HG02588 (cell line): ENCODE data around the gene SLC35B2.
"Not testable (repeated sequence)": the region's sequence is repeated elsewhere in the genome, so short reads cannot be mapped to it uniquely, and the experiment has no call there.

Source experiments
- ATAC-seq: cut with Tn5 transposase; IDR thresholded peaks from one replicate; pipeline ENCODE4 v1.9.1; 2021; ENCODE audit warnings: mild to moderate bottlenecking, moderate library complexity; ENCODE audit not compliant: unreplicated experiment

SLC35B2 gene

DNA sequence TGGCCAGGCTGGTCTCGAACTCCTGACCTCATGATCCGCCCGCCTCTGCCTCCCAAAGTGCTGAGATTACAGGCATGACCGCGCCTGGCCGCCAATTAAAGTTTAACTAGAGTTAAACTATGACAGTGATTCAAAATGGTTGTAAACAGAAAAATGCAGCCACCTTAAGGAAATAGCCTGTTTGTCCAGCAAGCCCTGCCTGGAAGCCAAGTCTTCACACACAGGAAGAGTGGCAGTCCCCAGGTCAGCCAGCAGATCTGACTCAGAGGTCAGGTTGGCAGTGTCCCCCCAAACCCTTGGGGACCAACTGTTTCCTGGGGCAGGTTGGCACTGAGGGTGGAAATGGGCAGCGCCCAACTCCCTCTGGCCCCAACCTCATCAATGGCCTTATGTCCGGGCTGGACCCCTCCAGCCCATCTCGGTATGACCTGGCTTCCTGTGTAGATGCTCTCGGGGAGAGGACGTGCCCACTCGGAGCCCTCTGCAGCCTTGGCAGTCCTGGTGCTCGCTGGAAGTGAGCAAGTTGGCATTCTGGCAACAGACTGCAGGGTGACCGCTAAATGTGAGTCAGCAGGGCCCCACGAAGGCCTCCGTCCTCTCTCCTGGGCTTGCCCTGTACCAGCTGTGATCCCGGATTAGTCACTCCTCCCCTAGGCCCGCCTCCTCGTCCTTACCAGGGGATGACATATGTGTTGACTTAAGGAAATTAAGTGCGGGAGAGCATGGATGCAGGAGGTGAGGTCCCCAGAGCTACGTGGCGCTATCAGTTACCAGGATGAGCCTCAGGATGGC, 20.1 kb downstream of the SLC35B2 start:
- peak; percentile 56 for ATAC-seq

- ATAC-seq, result no peak
These were observed 21.3 kb downstream of the SLC35B2 start for GRCh38 chr6:44235891-44236516.

DNA sequence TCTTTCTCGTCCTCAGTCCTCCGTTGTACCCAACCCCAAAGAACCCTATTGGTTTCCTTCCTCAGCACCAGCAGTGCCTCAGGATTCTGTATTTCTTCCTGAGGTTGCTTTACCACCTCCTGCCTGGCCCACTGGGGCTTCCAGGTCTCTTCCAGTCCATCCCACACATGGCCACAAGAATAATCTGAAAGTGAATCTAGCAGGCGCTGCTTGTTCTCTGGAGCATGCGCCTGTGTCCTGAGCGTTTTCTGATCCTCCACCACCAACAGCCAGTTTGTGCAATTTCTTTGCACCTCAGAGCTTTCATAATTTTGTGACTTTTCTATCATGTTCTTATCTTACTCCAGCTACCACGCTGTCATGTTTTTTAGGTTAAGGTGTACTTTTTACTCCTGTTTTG, 22.1 kb downstream of the SLC35B2 start:
- no peak for ATAC-seq

GRCh38 chr6:44234101-44235025, 23.0 kb downstream of the SLC35B2 start:
- ATAC-seq, result no peak

DNA sequence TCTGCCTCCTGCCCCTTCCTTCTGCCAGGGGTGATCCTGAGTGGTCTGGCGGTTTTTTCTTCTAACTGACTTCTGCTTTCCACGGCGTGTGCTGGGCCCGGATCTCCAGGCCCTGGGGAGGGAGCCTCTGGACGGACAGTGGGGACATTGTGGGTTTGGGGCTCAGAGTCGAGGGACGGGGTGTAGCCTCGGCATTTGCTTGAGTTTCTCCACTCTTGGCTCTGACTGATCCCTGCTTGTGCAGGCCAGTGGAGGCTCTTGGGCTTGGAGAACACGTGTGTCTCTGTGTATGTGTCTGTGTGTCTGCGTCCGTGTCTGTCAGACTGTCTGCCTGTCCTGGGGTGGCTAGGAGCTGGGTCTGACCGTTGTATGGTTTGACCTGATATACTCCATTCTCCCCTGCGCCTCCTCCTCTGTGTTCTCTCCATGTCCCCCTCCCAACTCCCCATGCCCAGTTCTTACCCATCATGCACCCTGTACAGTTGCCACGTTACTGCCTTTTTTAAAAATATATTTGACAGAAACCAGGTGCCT, 23.7 kb downstream of the SLC35B2 start:
- no peak for ATAC-seq

GRCh38 chr6:44232676-44233566, 24.4 kb downstream of the SLC35B2 start:
- ATAC-seq, result no peak

GRCh38 chr6:44231426-44231825, 25.9 kb downstream of the SLC35B2 start:
- ATAC-seq, result not testable (repeated sequence)

- no peak for ATAC-seq
These were observed 27.2 kb downstream of the SLC35B2 start for GRCh38 chr6:44230034-44230675.

GRCh38 chr6:44229376-44230033, 27.8 kb downstream of the SLC35B2 start:
- ATAC-seq, result no peak

- no peak for ATAC-seq
These were observed 28.5 kb downstream of the SLC35B2 start for GRCh38 chr6:44228836-44229235.

GRCh38 chr6:44228433-44228832, 28.9 kb downstream of the SLC35B2 start:
- no peak for ATAC-seq

DNA sequence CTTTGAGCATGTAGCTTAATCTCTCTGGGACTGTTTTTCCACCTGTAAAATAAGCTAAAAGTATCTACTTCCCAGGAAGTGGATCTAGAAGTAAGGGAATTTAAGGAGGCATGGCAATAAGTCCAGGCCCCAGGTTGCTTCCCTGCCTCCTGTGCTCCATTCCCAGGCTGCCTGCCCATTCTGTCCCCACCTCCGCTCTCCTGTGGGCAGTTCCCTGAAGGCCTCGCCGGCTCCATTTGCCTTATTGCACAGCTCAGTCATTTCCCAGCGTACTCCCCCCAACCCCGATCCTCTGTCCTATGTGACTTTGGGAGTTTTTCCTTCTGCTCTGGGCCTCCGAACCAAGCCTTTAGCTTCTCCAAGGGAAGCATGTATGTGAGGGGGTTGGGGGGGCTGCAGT, 29.3 kb downstream of the SLC35B2 start:
- no peak for ATAC-seq

DNA sequence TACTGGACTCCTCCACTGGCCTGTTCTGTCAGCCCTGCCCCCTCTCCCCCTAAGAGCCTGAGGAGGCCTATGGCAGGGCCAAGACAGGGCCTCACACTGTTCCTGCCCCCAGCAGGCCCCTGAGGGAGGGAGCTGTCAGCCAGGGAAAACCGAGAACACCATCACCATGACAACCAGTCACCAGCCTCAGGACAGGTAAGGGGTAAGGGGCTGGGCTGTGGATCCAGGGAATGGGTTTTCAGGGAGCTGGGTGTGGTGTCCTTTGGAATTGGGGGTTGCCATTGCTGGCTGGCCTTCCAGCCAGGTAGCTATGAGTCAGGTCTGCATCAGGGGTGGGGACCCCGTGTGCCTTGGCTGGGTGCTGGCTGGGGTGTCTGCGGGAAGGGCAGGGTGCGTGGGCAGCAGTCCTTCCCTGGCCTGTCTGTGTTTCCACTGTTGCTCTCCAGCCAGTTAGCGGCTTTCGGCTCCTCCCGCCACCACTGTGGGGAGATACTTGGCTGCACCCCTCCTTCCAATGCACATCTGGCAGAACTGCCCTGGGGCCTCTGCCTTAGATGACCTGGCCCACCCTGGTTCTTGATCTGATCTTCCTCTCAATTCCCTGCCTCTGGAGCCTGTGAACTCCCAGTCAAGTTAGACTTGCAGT, 30.1 kb downstream of the SLC35B2 start:
- ATAC-seq, result no peak

- ATAC-seq, result no peak
These were observed 30.8 kb downstream of the SLC35B2 start for GRCh38 chr6:44226368-44227147.

GRCh38 chr6:44225579-44226325, 31.6 kb downstream of the SLC35B2 start:
- ATAC-seq, result no peak

DNA sequence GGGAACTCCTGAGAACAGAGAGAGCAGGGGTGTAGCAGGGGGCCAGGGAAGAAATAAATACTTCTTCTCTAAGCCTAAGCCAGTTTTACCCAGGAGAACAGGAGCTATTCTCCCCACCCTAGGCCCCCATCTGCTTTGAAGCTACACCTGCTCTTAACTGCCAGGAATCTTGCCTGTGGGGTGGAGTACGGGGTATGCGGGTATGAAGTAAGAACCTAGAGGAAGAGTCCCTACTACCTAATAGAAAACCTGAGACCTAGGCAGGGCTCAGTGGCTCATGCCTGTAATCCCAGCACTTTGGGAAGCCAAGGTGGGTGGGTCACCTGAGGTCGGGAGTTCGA, 32.4 kb downstream of the SLC35B2 start:
- no peak for ATAC-seq
